OCI-LY1 (cell line): ENCODE results near the gene LCN12.

Source experiments
- H2AFZ ChIP-seq: fragments of 200-600 bp; sonication (generic), shearing (Covaris generic); 2 replicates; pipeline ENCODE4 v1.6.0; 2014; ENCODE audit warnings: antibody characterized with exemption, mild to moderate bottlenecking, low read length
- H3F3A ChIP-seq: fragments of 200-600 bp; sonication (generic), shearing (Covaris generic); 2 replicates; pipeline ENCODE4 v1.6.0; 2014; ENCODE audit warnings: mild to moderate bottlenecking, antibody characterized with exemption, low read length, moderate library complexity; ENCODE audit not compliant: insufficient read depth
- H3K27ac ChIP-seq: fragments of 200-600 bp; sonication (generic); 2 replicates; pipeline ENCODE4 v1.5.1; 2014; ENCODE audit warnings: low read length, mixed run types, mild to moderate bottlenecking, low read depth; ENCODE audit not compliant: poor library complexity, severe bottlenecking
- H3K27me3 ChIP-seq: fragments of 200-600 bp; sonication (generic); 2 replicates; pipeline ENCODE4 v1.6.0; 2014; ENCODE audit warnings: antibody characterized with exemption, mild to moderate bottlenecking, low read length, moderate library complexity; ENCODE audit not compliant: insufficient read depth
- H3K36me3 ChIP-seq: fragments of 200-600 bp; sonication (generic); 2 replicates; pipeline ENCODE4 v1.6.1; 2014; ENCODE audit warnings: mild to moderate bottlenecking, antibody characterized with exemption, low read length, moderate library complexity, mixed read lengths; ENCODE audit not compliant: insufficient read depth
- H3K4me1 ChIP-seq: fragments of 200-600 bp; sonication (generic); 2 replicates; pipeline ENCODE4 v1.5.1; 2014; ENCODE audit warnings: mild to moderate bottlenecking, low read length, moderate library complexity; ENCODE audit not compliant: insufficient read depth, severe bottlenecking
- H3K4me2 ChIP-seq: fragments of 200-600 bp; sonication (generic), shearing (Covaris generic); 2 replicates; pipeline ENCODE4 v1.6.1; 2014; ENCODE audit warnings: low read length
- H3K4me3 ChIP-seq: fragments of 200-600 bp; sonication (generic); 2 replicates; pipeline ENCODE4 v1.5.1; 2014; ENCODE audit warnings: low read length, low read depth, mild to moderate bottlenecking, mixed read lengths; ENCODE audit not compliant: poor library complexity, severe bottlenecking
- H3K79me2 ChIP-seq: fragments of 200-600 bp; shearing (Covaris generic); 2 replicates; pipeline ENCODE4 v1.6.1; 2016; ENCODE audit warnings: mixed run types, low read length, mixed read lengths; ENCODE audit not compliant: insufficient read depth
- H3K9ac ChIP-seq: fragments of 200-600 bp; sonication (generic), shearing (Covaris generic); 2 replicates; pipeline ENCODE4 v1.6.1; 2014; ENCODE audit warnings: mild to moderate bottlenecking, low read length, mixed read lengths
- H3K9me2 ChIP-seq: fragments of 200-600 bp; sonication (generic), shearing (Covaris generic); 2 replicates; pipeline ENCODE4 v1.6.1; 2014; ENCODE audit warnings: low read depth, mild to moderate bottlenecking, low read length, mixed read lengths
- H3K9me3 ChIP-seq: fragments of 200-600 bp; shearing (Covaris generic); 2 replicates; pipeline ENCODE4 v1.6.1; 2014; ENCODE audit warnings: low read length, mixed read lengths
- H4K20me1 ChIP-seq: fragments of 200-600 bp; sonication (generic), shearing (Covaris generic); 2 replicates; pipeline ENCODE4 v1.6.0; 2016; ENCODE audit warnings: mild to moderate bottlenecking, low read length; ENCODE audit not compliant: insufficient read depth
- CTCF ChIP-seq: fragments of 200-600 bp; sonication (generic), shearing (Covaris generic); IDR thresholded peaks from 2 replicates; pipeline ENCODE4 v1.5.1; 2017; ENCODE audit warnings: mild to moderate bottlenecking, antibody characterized with exemption, low read length, moderate library complexity, mixed read lengths
- EZH2 ChIP-seq: fragments of 200-600 bp; sonication (generic), shearing (Covaris generic); IDR thresholded peaks from 2 replicates; pipeline ENCODE4 v1.8.0; 2017; ENCODE audit warnings: borderline replicate concordance, mixed run types, mild to moderate bottlenecking, antibody characterized with exemption, low read length, moderate library complexity, mixed read lengths

The LCN12 gene

GRCh38 chr9:136957901-136958300, 5.8 kb downstream of the LCN12 start:
- peaks cover 29% of the 10 kb centered on the region; the same call in 1 of the 2 replicates for H3K27me3 ChIP-seq
- no peak overlapping the region for H3K9ac ChIP-seq
- no peaks in the 10 kb centered on the region for H3K9me2 ChIP-seq
- no peaks in the 10 kb centered on the region for H4K20me1 ChIP-seq
- H2AFZ ChIP-seq = no peak overlapping the region
- TF ChIP-seq EZH2 (no peak), CTCF (no peak)
- H3K36me3 ChIP-seq = no peaks in the 10 kb centered on the region
- H3F3A ChIP-seq = no peaks in the 10 kb centered on the region
- H3K4me1 ChIP-seq = no peaks in the 10 kb centered on the region
- no peak overlapping the region for H3K27ac ChIP-seq
- no peak overlapping the region for H3K4me2 ChIP-seq
- no peaks in the 10 kb centered on the region for H3K9me3 ChIP-seq
- no peak overlapping the region for H3K4me3 ChIP-seq
- no peaks in the 10 kb centered on the region for H3K79me2 ChIP-seq

- H3K4me1 ChIP-seq = no peaks in the 10 kb centered on the region
- no peaks in the 10 kb centered on the region for H3K9me3 ChIP-seq
- no peaks in the 10 kb centered on the region for H3F3A ChIP-seq
- no peaks in the 10 kb centered on the region for H3K9me2 ChIP-seq
- H3K4me2 ChIP-seq = no peak overlapping the region
- no peak overlapping the region for H2AFZ ChIP-seq
- H3K79me2 ChIP-seq = no peaks in the 10 kb centered on the region
- H3K27me3 ChIP-seq = peaks cover 29% of the 10 kb centered on the region; the same call in 1 of the 2 replicates
- no peak overlapping the region for H3K4me3 ChIP-seq
- no peaks in the 10 kb centered on the region for H4K20me1 ChIP-seq
- H3K36me3 ChIP-seq = no peaks in the 10 kb centered on the region
- no peak overlapping the region for H3K27ac ChIP-seq
- TF ChIP-seq EZH2 (no peak), CTCF (no peak)
- no peak overlapping the region for H3K9ac ChIP-seq
Measured at GRCh38 chr9:136958473-136958872, 6.4 kb downstream of the LCN12 start.

- Histone ChIP-seq H3K4me1 (no peaks in the 10 kb centered on the region), H3K9me2 (no peaks in the 10 kb centered on the region), H2AFZ (no peak overlapping the region), H3K9me3 (no peaks in the 10 kb centered on the region), H3K79me2 (no peaks in the 10 kb centered on the region), H3K36me3 (no peaks in the 10 kb centered on the region), H3K4me3 (no peak overlapping the region), H3K27me3 (peaks cover 30% of the 10 kb centered on the region; the same call in 1 of the 2 replicates), H3K9ac (no peak overlapping the region), H3K27ac (no peak overlapping the region), H4K20me1 (no peaks in the 10 kb centered on the region), H3K4me2 (no peak overlapping the region), H3F3A (no peaks in the 10 kb centered on the region)
- TF ChIP-seq CTCF (no peak), EZH2 (no peak)
Measured at GRCh38 chr9:136958898-136959850, 7.1 kb downstream of the LCN12 start.
